Motor neuron (in vitro differentiated cells): ENCODE measurements around the gene NGDN. TPM values are rescaled to one million over a fixed set of nuclear protein-coding genes. Genes with fewer than 3 reads are reported as not detected.

Experiments used
- ATAC-seq, 8 experiments: fragments of 200-7000 bp; cut with Tn5 transposase; replicated peaks in 6 of 8; 2 replicates each; pipeline ENCODE4 v1.8.0; 2021; ENCODE audit warnings: mild to moderate bottlenecking in 8 of 8, moderate library complexity in 8 of 8
- H3K27ac ChIP-seq, 2 donors: fragments of 250-450 bp; sonication (Bioruptor Pico); 2 replicates each; pipeline ENCODE4 v1.9.0; 2021; ENCODE audit warnings: antibody characterized with exemption in 2 of 2, mild to moderate bottlenecking in 2 of 2, moderate library complexity in 1 of 2
- H3K4me1 ChIP-seq, 2 donors: fragments of 250-450 bp; sonication (Bioruptor Pico); replicated peaks in 1 of 2; 2 replicates each; pipeline ENCODE4 v1.6.1; 2021; ENCODE audit warnings: antibody characterized with exemption in 2 of 2, mild to moderate bottlenecking in 2 of 2, moderate library complexity in 1 of 2
- H3K4me3 ChIP-seq, 5 donors: fragments of 250-450 bp; sonication (Bioruptor Pico); 2 replicates each; pipeline ENCODE4 v1.9.0; 2021; ENCODE audit warnings: antibody characterized with exemption in 5 of 5, mild to moderate bottlenecking in 5 of 5, moderate library complexity in 4 of 5
- WGBS, 10 experiments: fragments of 450-650 bp; shearing (Covaris generic); methylation state at CpG; one replicate each; pipeline ENCODE4 v1.0.0; 2022; 5-methylcytosine and 5-hydroxymethylcytosine counted together
- in situ Hi-C, 9 experiments: fragments of 400-800 bp; cut with MboI; loops; one replicate each; pipeline ENCODE4 v1.15.0; 2021; ENCODE audit warnings: low sequenced_read_pairs in 9 of 9, low pct_unique_long_range_greater_than_20kb in 2 of 9; ENCODE audit not compliant: unreplicated experiment in 9 of 9
- total RNA-seq, 8 experiments: library from RNA; unstranded; fragments of 300-600 nt; gene quantifications; 2 replicates each; pipeline versions ENCODE4 v1.2.3 to v1.2.4, GENCODE V29; 2022

The NGDN gene
- total RNA-seq, 8 experiments from 2014 or later: 38.1 to 67.6 (median 56.4) TPM

- in situ Hi-C loops: no loop called here
- WGBS, 10 experiments: 93% methylated on average over 7 of the region's 9 CpGs; no CpG with 5 or more reads in 9 of the 10 experiments
- ATAC-seq: no peak
- no peak overlapping the region for H3K4me3 ChIP-seq
- H3K27ac ChIP-seq: no peak overlapping the region
- peaks cover 0 to 10% of the 10 kb centered on the region in 2 donors for H3K4me1 ChIP-seq
Observed at GRCh38 chr14:23522643-23523198, 53.2 kb downstream of the NGDN start.

- in situ Hi-C loops: no loop called here
- Histone ChIP-seq H3K4me3 (no peak overlapping the region), H3K4me1 (peaks cover 0 to 5% of the 10 kb centered on the region in 2 donors), H3K27ac (no peak overlapping the region)
- peak in 1 of 8 experiments; percentile 15 for ATAC-seq
- 62 to 100% (median 92%) methylated on average over 2 to 7 of the region's 16 CpGs; no CpG with 5 or more reads in 6 of the 10 experiments for WGBS, 10 experiments
Observed at GRCh38 chr14:23523229-23524016, 53.9 kb downstream of the NGDN start.

- no peak overlapping the region for H3K27ac ChIP-seq
- peak in 1 of 8 experiments; percentile 10 for ATAC-seq
- WGBS, 10 experiments: 60 to 100% (median 93%) methylated on average over 2 to 7 of the region's 14 CpGs; no CpG with 5 or more reads in 6 of the 10 experiments
Observed at GRCh38 chr14:23524954-23525353, 55.5 kb downstream of the NGDN start.

GRCh38 chr14:23525611-23526010 lies 56.1 kb downstream of the NGDN start:
- H3K4me3 ChIP-seq: no peak overlapping the region
- ATAC-seq: peak in 2 of 8 experiments; percentile 6 to 11
- no peak overlapping the region for H3K27ac ChIP-seq
- in situ Hi-C loops: no loop called here
- WGBS, 10 experiments: 95% methylated on average over 4 of the region's 8 CpGs; no CpG with 5 or more reads in 9 of the 10 experiments
- H3K4me1 ChIP-seq: no peaks in the 10 kb centered on the region

More at GRCh38 chr14:23524954-23525353, 55.5 kb downstream of the NGDN start:
- in situ Hi-C loops: no loop called here
- Histone ChIP-seq H3K4me1 (no peaks in the 10 kb centered on the region), H3K4me3 (no peak overlapping the region)

Other genes starting within 250 kb of the NGDN start
- gene RNF212B, start 231.8 kb upstream of the NGDN start, total RNA-seq: not detected
- gene HOMEZ, start 183.6 kb upstream of the NGDN start, total RNA-seq: 1 to 10 TPM; 3.5 to 9.9 (median 7.4) TPM
- 10 to 100 TPM in 6 of 8 experiments, 1 to 10 TPM in 2; 6.1 to 21.3 (median 12.6) TPM for gene PPP1R3E, start 166.8 kb upstream of the NGDN start, total RNA-seq
- 10 to 100 TPM; 12.6 to 37.7 (median 19.0) TPM for gene BCL2L2, start 162.9 kb upstream of the NGDN start, total RNA-seq
- gene PABPN1, start 148.2 kb upstream of the NGDN start, total RNA-seq: 100 to 1,000 TPM in 4 of 8 experiments, 10 to 100 TPM in 4; 57.2 to 162 (median 91.9) TPM
- 100 to 1,000 TPM in 1 of 8 experiments, 10 to 100 TPM in 4, 1 to 10 TPM in 3; 3.1 to 110 (median 39.3) TPM for gene SLC22A17, start 116.8 kb upstream of the NGDN start, total RNA-seq
- 1 to 10 TPM; 1.0 to 9.6 (median 2.8) TPM for gene EFS, start 104.5 kb upstream of the NGDN start, total RNA-seq
- gene IL25, start 96.9 kb upstream of the NGDN start, total RNA-seq: under 1 TPM in 4 of 8 experiments, not detected in 4; 0.14 to 0.66 (median 0.44) TPM
- gene CMTM5, start 92.7 kb upstream of the NGDN start, total RNA-seq: 1 to 10 TPM in 1 of 8 experiments, under 1 TPM in 6, not detected in 1; 0.05 to 2.0 (median 0.40) TPM
- under 1 TPM in 5 of 8 experiments, not detected in 3; 0.05 to 0.47 (median 0.14) TPM for gene MYH6, start 61.4 kb upstream of the NGDN start, total RNA-seq
- gene MYH7, start 34.0 kb upstream of the NGDN start, total RNA-seq: under 1 TPM in 7 of 8 experiments, not detected in 1; 0.04 to 0.93 (median 0.14) TPM
- 1 to 10 TPM; 2.3 to 7.9 (median 4.7) TPM for gene ZFHX2, start 82.1 kb downstream of the NGDN start, total RNA-seq
- gene THTPA, start 86.6 kb downstream of the NGDN start, total RNA-seq: 10 to 100 TPM; 10.4 to 30.8 (median 14.9) TPM
- gene AP1G2, start 98.1 kb downstream of the NGDN start, total RNA-seq: 100 to 1,000 TPM in 1 of 8 experiments, 10 to 100 TPM in 6, 1 to 10 TPM in 1; 7.5 to 125 (median 25.5) TPM
- gene JPH4, start 109.1 kb downstream of the NGDN start, total RNA-seq: 10 to 100 TPM in 7 of 8 experiments, 1 to 10 TPM in 1; 1.6 to 41.5 (median 21.9) TPM
- gene DHRS2, start 166.7 kb downstream of the NGDN start, total RNA-seq: 10 to 100 TPM in 2 of 8 experiments, 1 to 10 TPM in 2, under 1 TPM in 4; 0.27 to 43.1 (median 1.1) TPM